PC-3 (cell line): ENCODE measurements around the gene ZNFX1.

Experiments used
- EZH2 ChIP-seq: fragments of 300-600 bp; sonication (generic); IDR thresholded peaks from one replicate; pipeline ENCODE4 v1.6.1; 2017; ENCODE audit warnings: antibody characterized with exemption, mild to moderate bottlenecking, low read length; ENCODE audit not compliant: unreplicated experiment
- TF ChIP-seq, protein P1 (sequence below): fragments of 300-600 bp; sonication (generic); conservative IDR thresholded peaks from 2 replicates; pipeline ENCODE4 v1.5.1; 2017; ENCODE audit warnings: antibody characterized with exemption, low read depth, mild to moderate bottlenecking, low read length

DNA sequence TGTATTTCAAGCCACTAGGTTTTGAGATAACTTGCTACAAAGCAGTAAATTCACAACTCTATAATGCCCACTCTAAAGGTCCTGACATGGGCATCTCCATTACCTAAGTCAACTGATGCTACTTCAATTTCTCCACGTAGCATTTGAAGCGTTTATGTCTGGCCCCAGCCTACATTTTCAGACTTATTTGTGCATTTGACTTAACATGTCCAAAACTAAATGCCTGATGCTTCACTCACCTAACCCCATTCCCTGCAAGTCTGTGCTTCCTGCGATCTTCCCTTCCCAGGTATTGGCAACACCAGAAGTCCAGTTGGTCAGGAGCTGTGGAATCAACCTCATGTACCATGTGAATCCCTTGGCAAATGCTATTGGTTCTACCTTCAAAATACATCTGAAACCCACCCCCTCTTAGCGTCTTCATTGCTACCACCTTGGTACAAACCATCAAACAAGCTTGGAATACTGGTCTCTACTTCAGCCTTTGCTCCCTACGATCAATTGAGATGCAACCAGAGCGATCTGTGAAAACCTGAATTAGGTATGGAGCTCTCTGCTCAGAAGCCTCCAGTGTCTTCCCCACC, 12.8 kb upstream of the ZNFX1 start:
- TF ChIP-seq, protein P1, sequence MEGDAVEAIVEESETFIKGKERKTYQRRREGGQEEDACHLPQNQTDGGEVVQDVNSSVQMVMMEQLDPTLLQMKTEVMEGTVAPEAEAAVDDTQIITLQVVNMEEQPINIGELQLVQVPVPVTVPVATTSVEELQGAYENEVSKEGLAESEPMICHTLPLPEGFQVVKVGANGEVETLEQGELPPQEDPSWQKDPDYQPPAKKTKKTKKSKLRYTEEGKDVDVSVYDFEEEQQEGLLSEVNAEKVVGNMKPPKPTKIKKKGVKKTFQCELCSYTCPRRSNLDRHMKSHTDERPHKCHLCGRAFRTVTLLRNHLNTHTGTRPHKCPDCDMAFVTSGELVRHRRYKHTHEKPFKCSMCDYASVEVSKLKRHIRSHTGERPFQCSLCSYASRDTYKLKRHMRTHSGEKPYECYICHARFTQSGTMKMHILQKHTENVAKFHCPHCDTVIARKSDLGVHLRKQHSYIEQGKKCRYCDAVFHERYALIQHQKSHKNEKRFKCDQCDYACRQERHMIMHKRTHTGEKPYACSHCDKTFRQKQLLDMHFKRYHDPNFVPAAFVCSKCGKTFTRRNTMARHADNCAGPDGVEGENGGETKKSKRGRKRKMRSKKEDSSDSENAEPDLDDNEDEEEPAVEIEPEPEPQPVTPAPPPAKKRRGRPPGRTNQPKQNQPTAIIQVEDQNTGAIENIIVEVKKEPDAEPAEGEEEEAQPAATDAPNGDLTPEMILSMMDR, result no peak
- no peak for TF ChIP-seq EZH2
